Upper lobe of right lung (tissue), 1 donor: Measurements from ENCODE around the gene MEIS1. TPM values are rescaled to one million over a fixed set of nuclear protein-coding genes. Genes with fewer than 3 reads are reported as not detected.

Source experiments
- ATAC-seq: fragments of 200-7000 bp; cut with Tn5 transposase; one replicate; pipeline ENCODE4 v1.9.1; 2020; ENCODE audit warnings: mild to moderate bottlenecking, moderate library complexity
- DNase-seq: peaks from one replicate; pipeline ENCODE4 v3.0.0-alpha.2; 2020
- H3K27ac ChIP-seq: fragments of 200-600 bp; one replicate; pipeline ENCODE4 v1.8.0; 2022
- H3K27me3 ChIP-seq: fragments of 200-600 bp; one replicate; pipeline ENCODE4 v1.8.0; 2022; ENCODE audit warnings: mild to moderate bottlenecking
- H3K36me3 ChIP-seq: fragments of 200-600 bp; one replicate; pipeline ENCODE4 v1.8.0; 2022
- H3K4me1 ChIP-seq: fragments of 200-600 bp; one replicate; pipeline ENCODE4 v1.8.0; 2022
- H3K4me3 ChIP-seq: fragments of 200-600 bp; one replicate; pipeline ENCODE4 v1.8.0; 2022; ENCODE audit warnings: mild to moderate bottlenecking
- H3K9me3 ChIP-seq: fragments of 200-600 bp; one replicate; pipeline ENCODE4 v1.8.0; 2022
- CTCF ChIP-seq: fragments of 200-600 bp; IDR thresholded peaks from one replicate; pipeline ENCODE4 v1.8.0; 2022; ENCODE audit warnings: antibody characterized with exemption
- intact Hi-C: fragments of 100-400 bp; cut with DNase I; formaldehyde crosslinking; loops from one replicate; pipeline ENCODE4 v1.11.0; 2022
- total RNA-seq: library from RNA; stranded (reverse); fragmentation: NEBNext Ultra II Directional; extraction: Animal tissue kit (Norgen Biotek cat#: 25700); gene quantifications from one replicate; pipeline ENCODE4 v1.2.1, GENCODE V29; 2021
- donor health status: DM: no; HTN: yes; CAD: no; lungs with severe emphysema.

The MEIS1 gene
- total RNA-seq, 1 donor from 2014 or later: 48.0 TPM

GRCh38 chr2:66469214-66469902, 34.4 kb downstream of the MEIS1 start:
- Histone ChIP-seq H3K4me1 (peaks cover 15% of the 10 kb centered on the region), H3K27me3 (no peaks in the 10 kb centered on the region), H3K9me3 (no peaks in the 10 kb centered on the region), H3K27ac (no peak overlapping the region), H3K36me3 (peaks cover 5% of the 10 kb centered on the region), H3K4me3 (no peak overlapping the region)
- TF ChIP-seq CTCF: no peak
- ATAC-seq (no peak), DNase-seq (no peak)
- intact Hi-C loops: no loop called here

GRCh38 chr2:66470199-66470598, 35.3 kb downstream of the MEIS1 start:
- H3K9me3 ChIP-seq: no peaks in the 10 kb centered on the region
- intact Hi-C loops: no loop called here
- no peak for TF ChIP-seq CTCF
- H3K27me3 ChIP-seq: no peaks in the 10 kb centered on the region
- H3K4me1 ChIP-seq: peaks cover 15% of the 10 kb centered on the region
- ATAC-seq: no peak
- no peak for DNase-seq
- no peak overlapping the region for H3K27ac ChIP-seq
- no peak overlapping the region for H3K4me3 ChIP-seq
- H3K36me3 ChIP-seq: peaks cover 5% of the 10 kb centered on the region

- Histone ChIP-seq H3K4me1 (peaks cover 21% of the 10 kb centered on the region), H3K4me3 (no peak overlapping the region), H3K27ac (no peak overlapping the region), H3K9me3 (no peaks in the 10 kb centered on the region), H3K27me3 (no peaks in the 10 kb centered on the region), H3K36me3 (peaks cover 5% of the 10 kb centered on the region)
- ATAC-seq (no peak), DNase-seq (no peak)
- intact Hi-C loops: no loop called here
- no peak for TF ChIP-seq CTCF
These were observed 37.4 kb downstream of the MEIS1 start for GRCh38 chr2:66472225-66472843.

- DNase-seq (no peak), ATAC-seq (peak; percentile 37)
- TF ChIP-seq CTCF: no peak
- Histone ChIP-seq H3K27ac (no peak overlapping the region), H3K4me3 (no peak overlapping the region), H3K36me3 (peaks cover 4% of the 10 kb centered on the region), H3K4me1 (peaks cover 32% of the 10 kb centered on the region), H3K27me3 (no peaks in the 10 kb centered on the region), H3K9me3 (no peaks in the 10 kb centered on the region)
- intact Hi-C loops: no loop called here
These were observed 42.4 kb downstream of the MEIS1 start for GRCh38 chr2:66477135-66477842.

GRCh38 chr2:66478299-66478698, 43.4 kb downstream of the MEIS1 start:
- intact Hi-C loops: no loop called here
- no peak for DNase-seq

More at GRCh38 chr2:66478299-66478698, 43.4 kb downstream of the MEIS1 start:
- Histone ChIP-seq H3K27me3 (no peaks in the 10 kb centered on the region), H3K9me3 (no peaks in the 10 kb centered on the region), H3K4me3 (no peak overlapping the region), H3K4me1 (peaks cover 32% of the 10 kb centered on the region), H3K36me3 (no peaks in the 10 kb centered on the region), H3K27ac (no peak overlapping the region)
- TF ChIP-seq CTCF: no peak
- ATAC-seq: no peak
